ENCODE measurements around the gene ELFN2. TPM values are rescaled to one million over a fixed set of nuclear protein-coding genes. Genes with fewer than 3 reads are reported as not detected.

The ELFN2 gene
- total and polyA plus RNA-seq, 4 donors: 0.07 to 0.19 (median 0.08) TPM; not detected in 1

DNA sequence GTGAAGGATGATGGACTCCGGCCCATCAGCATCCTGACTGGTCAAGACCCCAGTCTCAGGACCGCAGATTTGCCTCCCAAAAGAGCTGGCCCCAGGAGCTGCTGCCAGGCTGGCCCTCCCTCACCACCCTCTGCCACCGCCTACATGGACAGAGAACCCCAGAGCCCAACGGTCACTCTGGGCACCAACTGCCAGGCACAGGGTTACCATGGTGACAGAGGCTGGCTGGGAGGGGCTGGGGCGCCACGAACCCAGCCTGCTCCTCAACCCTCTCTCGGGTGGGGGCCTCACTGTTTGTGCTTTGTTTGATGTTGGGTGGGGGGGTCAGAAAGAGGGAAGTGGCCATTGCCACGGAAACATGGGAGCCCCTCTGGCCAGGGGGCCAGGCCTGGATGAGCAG lies 55.8 kb downstream of the ELFN2 start:
- Histone ChIP-seq H3K27me3 (ENCODE audit: control insufficient read depth in 4 of 4, insufficient read depth in 4 of 4, low read length in 3 of 4) (no peaks in the 10 kb centered on the region), H3K9me3 (ENCODE audit: control insufficient read depth in 4 of 4, low read length in 3 of 4) (no peaks in the 10 kb centered on the region), H3K36me3 (ENCODE audit: control insufficient read depth in 4 of 4, insufficient read depth in 3 of 4, low read depth in 1 of 4, low read length in 3 of 4) (no peaks in the 10 kb centered on the region), H3K9ac (ENCODE audit: low read depth in 1 of 2, low read length in 2 of 2) (no peak overlapping the region), H3K4me1 (ENCODE audit: control insufficient read depth in 4 of 4, insufficient read depth in 4 of 4, low read length in 3 of 4) (no peaks in the 10 kb centered on the region), H3K4me3 (ENCODE audit: low read depth in 1 of 3, low read length in 3 of 3) (no peak overlapping the region), H3K27ac (ENCODE audit: low read depth in 1 of 2, low read length in 2 of 2) (no peak overlapping the region)
- no peak for TF ChIP-seq YY1 (IDR thresholded peaks at IDR 0.05)
- no peak for TF ChIP-seq ZBTB33 (IDR thresholded peaks at IDR 0.05)
- no peak for TF ChIP-seq FOXA2 (IDR thresholded peaks at IDR 0.05)
- TF ChIP-seq SP1 (IDR thresholded peaks at IDR 0.05): no peak
- no peak for TF ChIP-seq EGR1 (IDR thresholded peaks at IDR 0.05; ENCODE audit: low read depth in 2 of 2)
- TF ChIP-seq TAF1 (conservative IDR thresholded peaks at IDR 0.05): no peak
- TF ChIP-seq FOXA1 (IDR thresholded peaks at IDR 0.05): no peak
- TF ChIP-seq, protein P1, sequence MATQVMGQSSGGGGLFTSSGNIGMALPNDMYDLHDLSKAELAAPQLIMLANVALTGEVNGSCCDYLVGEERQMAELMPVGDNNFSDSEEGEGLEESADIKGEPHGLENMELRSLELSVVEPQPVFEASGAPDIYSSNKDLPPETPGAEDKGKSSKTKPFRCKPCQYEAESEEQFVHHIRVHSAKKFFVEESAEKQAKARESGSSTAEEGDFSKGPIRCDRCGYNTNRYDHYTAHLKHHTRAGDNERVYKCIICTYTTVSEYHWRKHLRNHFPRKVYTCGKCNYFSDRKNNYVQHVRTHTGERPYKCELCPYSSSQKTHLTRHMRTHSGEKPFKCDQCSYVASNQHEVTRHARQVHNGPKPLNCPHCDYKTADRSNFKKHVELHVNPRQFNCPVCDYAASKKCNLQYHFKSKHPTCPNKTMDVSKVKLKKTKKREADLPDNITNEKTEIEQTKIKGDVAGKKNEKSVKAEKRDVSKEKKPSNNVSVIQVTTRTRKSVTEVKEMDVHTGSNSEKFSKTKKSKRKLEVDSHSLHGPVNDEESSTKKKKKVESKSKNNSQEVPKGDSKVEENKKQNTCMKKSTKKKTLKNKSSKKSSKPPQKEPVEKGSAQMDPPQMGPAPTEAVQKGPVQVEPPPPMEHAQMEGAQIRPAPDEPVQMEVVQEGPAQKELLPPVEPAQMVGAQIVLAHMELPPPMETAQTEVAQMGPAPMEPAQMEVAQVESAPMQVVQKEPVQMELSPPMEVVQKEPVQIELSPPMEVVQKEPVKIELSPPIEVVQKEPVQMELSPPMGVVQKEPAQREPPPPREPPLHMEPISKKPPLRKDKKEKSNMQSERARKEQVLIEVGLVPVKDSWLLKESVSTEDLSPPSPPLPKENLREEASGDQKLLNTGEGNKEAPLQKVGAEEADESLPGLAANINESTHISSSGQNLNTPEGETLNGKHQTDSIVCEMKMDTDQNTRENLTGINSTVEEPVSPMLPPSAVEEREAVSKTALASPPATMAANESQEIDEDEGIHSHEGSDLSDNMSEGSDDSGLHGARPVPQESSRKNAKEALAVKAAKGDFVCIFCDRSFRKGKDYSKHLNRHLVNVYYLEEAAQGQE (IDR thresholded peaks at IDR 0.05): no peak
- no peak for TF ChIP-seq JUND (IDR thresholded peaks at IDR 0.05)
- TF ChIP-seq ATF3 (IDR thresholded peaks at IDR 0.05): no peak
- TF ChIP-seq CTCF (IDR thresholded peaks at IDR 0.05; ENCODE audit: low read depth, low read length, missing input control): no peak
- no peak for TF ChIP-seq RXRA (IDR thresholded peaks at IDR 0.05)
- TF ChIP-seq HNF4G (IDR thresholded peaks at IDR 0.05): no peak
- 63% methylated on average over 8 of the region's 8 CpGs for WGBS
- DNase-seq (ENCODE audit: low spot score): no peak

DNA sequence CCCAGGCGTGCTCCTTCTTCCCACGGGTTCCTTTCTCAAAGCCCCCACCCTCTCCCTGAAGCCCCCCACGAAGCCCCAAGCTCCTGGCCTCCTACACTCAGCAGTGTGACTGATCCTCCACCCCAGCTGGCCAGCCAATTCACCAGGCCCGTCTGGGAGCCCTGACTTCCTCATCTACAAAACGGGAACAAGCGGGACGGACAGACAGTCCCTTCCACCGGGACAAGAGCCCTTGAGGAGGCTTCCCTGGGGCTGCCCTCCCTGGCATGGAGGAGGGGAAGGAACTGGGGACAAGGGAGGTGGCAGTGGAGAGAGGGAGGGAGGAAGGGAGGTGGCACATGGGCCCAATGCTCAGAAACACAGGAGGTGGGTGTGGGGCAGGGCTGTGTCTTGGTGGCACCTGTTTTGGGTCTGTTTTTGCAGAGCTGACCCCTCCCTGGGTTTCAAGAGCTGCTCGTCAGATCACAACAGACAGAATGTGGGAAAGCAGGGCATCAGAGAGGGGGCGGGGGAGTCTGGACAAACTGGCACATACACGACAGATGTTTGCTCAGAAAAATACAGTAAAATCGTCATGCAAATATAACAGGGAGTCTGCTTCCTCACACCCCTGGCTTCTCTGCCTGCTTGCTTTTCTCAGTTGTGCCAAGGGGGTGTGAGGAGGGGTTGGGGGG lies 56.8 kb downstream of the ELFN2 start:
- Histone ChIP-seq H3K4me3 (ENCODE audit: low read depth in 1 of 3, low read length in 3 of 3) (no peak overlapping the region), H3K4me1 (ENCODE audit: control insufficient read depth in 4 of 4, insufficient read depth in 4 of 4, low read length in 3 of 4) (no peaks in the 10 kb centered on the region), H3K9me3 (ENCODE audit: control insufficient read depth in 4 of 4, low read length in 3 of 4) (no peaks in the 10 kb centered on the region), H3K9ac (ENCODE audit: low read depth in 1 of 2, low read length in 2 of 2) (no peak overlapping the region), H3K27ac (ENCODE audit: low read depth in 1 of 2, low read length in 2 of 2) (no peak overlapping the region), H3K36me3 (ENCODE audit: control insufficient read depth in 4 of 4, insufficient read depth in 3 of 4, low read depth in 1 of 4, low read length in 3 of 4) (no peaks in the 10 kb centered on the region), H3K27me3 (ENCODE audit: control insufficient read depth in 4 of 4, insufficient read depth in 4 of 4, low read length in 3 of 4) (no peaks in the 10 kb centered on the region)
- 74% methylated on average over 12 of the region's 12 CpGs for WGBS
- DNase-seq (ENCODE audit: low spot score): no peak
- TF ChIP-seq JUND (IDR thresholded peaks at IDR 0.05) (no peak), NR2F2 (IDR thresholded peaks at IDR 0.05) (no peak)

Data from liver (tissue), 9 donors.